ENCODE measurements around the gene KCNT2.

KCNT2 gene

GRCh38 chr1:196295766-196296165, 312.5 kb downstream of the KCNT2 start:
- no peak for TF ChIP-seq EGR1 (IDR thresholded peaks at IDR 0.05)
- TF ChIP-seq MAX (IDR thresholded peaks at IDR 0.05), result no peak
- TF ChIP-seq TAF1 (IDR thresholded peaks at IDR 0.05; ENCODE audit: low read depth), result no peak
- no peak for TF ChIP-seq TCF12 (IDR thresholded peaks at IDR 0.05; ENCODE audit: low read depth)
- no peak for TF ChIP-seq REST (IDR thresholded peaks at IDR 0.05; ENCODE audit: low read depth)
- no peak for TF ChIP-seq YY1 (IDR thresholded peaks at IDR 0.05; ENCODE audit: low read depth)
- TF ChIP-seq NFIC (IDR thresholded peaks at IDR 0.05), result no peak
- TF ChIP-seq CREB1 (IDR thresholded peaks at IDR 0.05; ENCODE audit: low read depth), result no peak
- TF ChIP-seq TEAD4 (IDR thresholded peaks at IDR 0.05), result no peak
- no peak for TF ChIP-seq USF1 (IDR thresholded peaks at IDR 0.05)
- no peak for TF ChIP-seq CEBPB (IDR thresholded peaks at IDR 0.05)
- TF ChIP-seq EP300 (IDR thresholded peaks at IDR 0.05; ENCODE audit: borderline replicate concordance), result no peak
- TF ChIP-seq FOXM1 (IDR thresholded peaks at IDR 0.05; ENCODE audit: borderline replicate concordance, low read depth), result no peak
- TF ChIP-seq RAD21 (IDR thresholded peaks at IDR 0.05; ENCODE audit: low read depth), result no peak
- no peak for TF ChIP-seq ZBTB7A (IDR thresholded peaks at IDR 0.05; ENCODE audit: low read depth)

- no peak for TF ChIP-seq YY1 (IDR thresholded peaks at IDR 0.05; ENCODE audit: low read depth)
- TF ChIP-seq EGR1 (IDR thresholded peaks at IDR 0.05), result no peak
- TF ChIP-seq NFIC (IDR thresholded peaks at IDR 0.05), result no peak
- TF ChIP-seq TAF1 (IDR thresholded peaks at IDR 0.05; ENCODE audit: low read depth), result no peak
- no peak for TF ChIP-seq EP300 (IDR thresholded peaks at IDR 0.05; ENCODE audit: borderline replicate concordance)
Measured at GRCh38 chr1:196278816-196279215, 329.4 kb downstream of the KCNT2 start.

GRCh38 chr1:196277860-196278259, 330.4 kb downstream of the KCNT2 start:
- TF ChIP-seq USF1 (IDR thresholded peaks at IDR 0.05) (no peak), EP300 (IDR thresholded peaks at IDR 0.05; ENCODE audit: borderline replicate concordance) (no peak), REST (IDR thresholded peaks at IDR 0.05; ENCODE audit: low read depth) (no peak), RAD21 (IDR thresholded peaks at IDR 0.05; ENCODE audit: low read depth) (no peak), EGR1 (IDR thresholded peaks at IDR 0.05) (no peak), NFIC (IDR thresholded peaks at IDR 0.05) (no peak), CREB1 (IDR thresholded peaks at IDR 0.05; ENCODE audit: low read depth) (no peak), ZBTB7A (IDR thresholded peaks at IDR 0.05; ENCODE audit: low read depth) (no peak), TAF1 (IDR thresholded peaks at IDR 0.05; ENCODE audit: low read depth) (no peak), YY1 (IDR thresholded peaks at IDR 0.05; ENCODE audit: low read depth) (no peak), MAX (IDR thresholded peaks at IDR 0.05) (no peak), TEAD4 (IDR thresholded peaks at IDR 0.05) (no peak), FOXM1 (IDR thresholded peaks at IDR 0.05; ENCODE audit: borderline replicate concordance, low read depth) (no peak)

GRCh38 chr1:196271212-196271947, 336.9 kb downstream of the KCNT2 start:
- TF ChIP-seq REST (IDR thresholded peaks at IDR 0.05; ENCODE audit: low read depth), result no peak
- no peak for TF ChIP-seq EP300 (IDR thresholded peaks at IDR 0.05; ENCODE audit: borderline replicate concordance)
- no peak for TF ChIP-seq EGR1 (IDR thresholded peaks at IDR 0.05)

- TF ChIP-seq CEBPB (IDR thresholded peaks at IDR 0.05) (no peak), EP300 (IDR thresholded peaks at IDR 0.05; ENCODE audit: borderline replicate concordance) (no peak), TCF12 (IDR thresholded peaks at IDR 0.05; ENCODE audit: low read depth) (no peak), FOXM1 (IDR thresholded peaks at IDR 0.05; ENCODE audit: borderline replicate concordance, low read depth) (no peak), RAD21 (IDR thresholded peaks at IDR 0.05; ENCODE audit: low read depth) (no peak), USF1 (IDR thresholded peaks at IDR 0.05) (no peak), TEAD4 (IDR thresholded peaks at IDR 0.05) (no peak), REST (IDR thresholded peaks at IDR 0.05; ENCODE audit: low read depth) (no peak), MAX (IDR thresholded peaks at IDR 0.05) (no peak), TAF1 (IDR thresholded peaks at IDR 0.05; ENCODE audit: low read depth) (no peak), EGR1 (IDR thresholded peaks at IDR 0.05) (no peak), YY1 (IDR thresholded peaks at IDR 0.05; ENCODE audit: low read depth) (no peak), NFIC (IDR thresholded peaks at IDR 0.05) (no peak), ZBTB7A (IDR thresholded peaks at IDR 0.05; ENCODE audit: low read depth) (no peak)
Measured at GRCh38 chr1:196260270-196260669, 348.0 kb downstream of the KCNT2 start.
